ENCODE data around the gene DOCK8. TPM values are rescaled to one million over a fixed set of nuclear protein-coding genes. Genes with fewer than 3 reads are reported as not detected.

DOCK8 gene
- total RNA-seq, 1 experiment from 2014 or later, result 15.2 TPM

DNA sequence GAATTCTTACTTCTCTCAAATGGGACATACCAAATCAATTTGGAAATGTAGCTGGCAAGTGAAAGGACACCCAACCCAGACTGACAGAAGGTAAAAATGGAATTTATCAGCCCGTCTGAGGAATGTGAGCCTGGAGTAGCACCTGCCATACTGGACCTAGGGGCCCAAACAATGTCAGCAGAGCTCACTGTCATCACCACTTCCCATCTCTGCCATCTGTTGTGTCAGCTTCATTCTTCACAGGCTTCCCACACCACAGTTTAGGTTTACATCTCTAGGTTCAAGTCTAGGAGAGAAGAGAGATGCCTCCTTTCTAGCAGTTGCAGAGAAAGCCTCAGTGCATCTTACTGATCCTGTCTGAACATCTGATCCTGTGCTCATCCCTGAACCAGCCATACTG, 222.4 kb downstream of the DOCK8 start:
- no peak overlapping the region for H3K27ac Mint-ChIP-seq (ENCODE audit: unreplicated experiment)
- no TSS peak for BruUV-seq (replicated peaks)
- H3K36me3 Mint-ChIP-seq (ENCODE audit: insufficient read depth, unreplicated experiment), result peaks cover 5% of the 10 kb centered on the region
- H3K27me3 Mint-ChIP-seq (ENCODE audit: insufficient read depth, unreplicated experiment), result no peaks in the 10 kb centered on the region
- no peak overlapping the region for H3K4me3 ChIP-seq (ENCODE audit: low read depth, low read length)
- H3K9me3 Mint-ChIP-seq (ENCODE audit: unreplicated experiment), result no peaks in the 10 kb centered on the region
- H3K27me3 ChIP-seq (replicated peaks; ENCODE audit: control insufficient read depth, insufficient read depth, low read length), result no peaks in the 10 kb centered on the region
- CTCF ChIA-PET, result no interaction called here
- H3K9me3 ChIP-seq, result no peaks in the 10 kb centered on the region
- H3K36me3 ChIP-seq (ENCODE audit: control insufficient read depth, insufficient read depth, low read length), result no peaks in the 10 kb centered on the region
- POLR2A ChIA-PET, result no interaction called here
- TF ChIP-seq, protein P1, sequence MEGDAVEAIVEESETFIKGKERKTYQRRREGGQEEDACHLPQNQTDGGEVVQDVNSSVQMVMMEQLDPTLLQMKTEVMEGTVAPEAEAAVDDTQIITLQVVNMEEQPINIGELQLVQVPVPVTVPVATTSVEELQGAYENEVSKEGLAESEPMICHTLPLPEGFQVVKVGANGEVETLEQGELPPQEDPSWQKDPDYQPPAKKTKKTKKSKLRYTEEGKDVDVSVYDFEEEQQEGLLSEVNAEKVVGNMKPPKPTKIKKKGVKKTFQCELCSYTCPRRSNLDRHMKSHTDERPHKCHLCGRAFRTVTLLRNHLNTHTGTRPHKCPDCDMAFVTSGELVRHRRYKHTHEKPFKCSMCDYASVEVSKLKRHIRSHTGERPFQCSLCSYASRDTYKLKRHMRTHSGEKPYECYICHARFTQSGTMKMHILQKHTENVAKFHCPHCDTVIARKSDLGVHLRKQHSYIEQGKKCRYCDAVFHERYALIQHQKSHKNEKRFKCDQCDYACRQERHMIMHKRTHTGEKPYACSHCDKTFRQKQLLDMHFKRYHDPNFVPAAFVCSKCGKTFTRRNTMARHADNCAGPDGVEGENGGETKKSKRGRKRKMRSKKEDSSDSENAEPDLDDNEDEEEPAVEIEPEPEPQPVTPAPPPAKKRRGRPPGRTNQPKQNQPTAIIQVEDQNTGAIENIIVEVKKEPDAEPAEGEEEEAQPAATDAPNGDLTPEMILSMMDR (IDR thresholded peaks at IDR 0.05; ENCODE audit: insufficient read depth in 1 of 2, low read depth in 1 of 2, low read length in 1 of 2, severe bottlenecking in 1 of 2, unreplicated experiment in 1 of 2), result no peak
- intact Hi-C loops (cut with micrococcal nuclease; ENCODE audit: unreplicated experiment), result no loop called here
- H3K4me3 Mint-ChIP-seq (ENCODE audit: unreplicated experiment), result no peak overlapping the region
- peaks cover 10% of the 10 kb centered on the region; the same call in 1 of the 2 replicates for H3K4me1 ChIP-seq
- no peak for DNase-seq
- peaks cover 7% of the 10 kb centered on the region for H3K4me1 Mint-ChIP-seq (ENCODE audit: low read depth, unreplicated experiment)

DNA sequence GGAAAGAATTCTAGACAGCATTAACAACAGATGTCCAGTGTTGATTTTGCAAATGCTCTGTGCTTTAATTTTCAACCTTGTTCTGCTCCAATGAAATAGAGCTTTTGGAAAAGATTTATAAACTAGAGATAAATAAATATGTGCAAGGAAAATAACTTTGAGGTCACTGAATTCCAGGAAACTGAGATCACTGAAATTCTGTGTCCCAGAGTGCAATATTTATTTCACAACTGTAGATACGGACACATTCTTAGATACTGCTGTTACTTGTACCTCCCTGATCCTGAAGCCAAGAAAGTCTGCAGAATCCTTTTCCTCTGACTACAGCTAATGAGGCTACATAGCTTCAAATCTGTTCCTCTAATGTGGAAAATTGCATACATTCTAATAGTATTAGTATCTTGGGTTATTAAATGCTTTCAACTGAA, 222.9 kb downstream of the DOCK8 start:
- CTCF ChIA-PET, result no interaction called here

DNA sequence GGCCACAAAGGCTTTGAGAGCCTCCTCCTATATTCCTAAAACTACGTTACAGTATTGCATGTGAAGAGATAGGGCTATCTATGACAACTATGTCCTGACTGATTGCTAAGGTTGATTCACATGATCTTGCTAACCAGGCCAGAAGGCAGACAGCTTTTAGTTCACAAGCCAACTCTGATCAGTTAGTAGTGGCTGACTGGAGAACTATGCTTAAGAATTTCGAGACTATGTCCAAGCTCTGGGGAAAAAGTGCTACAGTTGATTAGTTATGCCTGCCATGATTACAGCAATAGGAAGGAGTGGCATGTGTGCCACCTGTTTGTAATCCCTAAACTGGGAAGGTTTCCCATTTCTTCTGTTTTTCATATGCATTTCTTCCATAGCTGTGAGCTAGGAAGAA, 223.4 kb downstream of the DOCK8 start:
- Mint-ChIP-seq H3K9me3 (ENCODE audit: unreplicated experiment) (no peaks in the 10 kb centered on the region), H3K27ac (ENCODE audit: unreplicated experiment) (no peak overlapping the region), H3K4me3 (ENCODE audit: unreplicated experiment) (no peak overlapping the region), H3K4me1 (ENCODE audit: low read depth, unreplicated experiment) (peaks cover 7% of the 10 kb centered on the region), H3K27me3 (ENCODE audit: insufficient read depth, unreplicated experiment) (no peaks in the 10 kb centered on the region), H3K36me3 (ENCODE audit: insufficient read depth, unreplicated experiment) (peaks cover 5% of the 10 kb centered on the region)
- TF ChIP-seq, protein P1 (IDR thresholded peaks at IDR 0.05; ENCODE audit: insufficient read depth in 1 of 2, low read depth in 1 of 2, low read length in 1 of 2, severe bottlenecking in 1 of 2, unreplicated experiment in 1 of 2), result no peak
- Histone ChIP-seq H3K36me3 (ENCODE audit: control insufficient read depth, insufficient read depth, low read length) (no peaks in the 10 kb centered on the region), H3K4me3 (ENCODE audit: low read depth, low read length) (no peak overlapping the region), H3K4me1 (peaks cover 10% of the 10 kb centered on the region; the same call in 1 of the 2 replicates), H3K9me3 (no peaks in the 10 kb centered on the region), H3K27me3 (replicated peaks; ENCODE audit: control insufficient read depth, insufficient read depth, low read length) (no peaks in the 10 kb centered on the region)
- CTCF ChIA-PET, result no interaction called here
- POLR2A ChIA-PET, result no interaction called here
- no peak for DNase-seq
- no TSS peak for BruUV-seq (replicated peaks)
- intact Hi-C loops (cut with micrococcal nuclease; ENCODE audit: unreplicated experiment), result no loop called here

More for the DNA sequence above, 222.9 kb downstream of the DOCK8 start:
- Histone ChIP-seq H3K36me3 (ENCODE audit: control insufficient read depth, insufficient read depth, low read length) (no peaks in the 10 kb centered on the region), H3K4me3 (ENCODE audit: low read depth, low read length) (no peak overlapping the region), H3K27me3 (replicated peaks; ENCODE audit: control insufficient read depth, insufficient read depth, low read length) (no peaks in the 10 kb centered on the region), H3K9me3 (no peaks in the 10 kb centered on the region), H3K4me1 (peaks cover 10% of the 10 kb centered on the region; the same call in 1 of the 2 replicates)
- TF ChIP-seq, protein P1 (IDR thresholded peaks at IDR 0.05; ENCODE audit: insufficient read depth in 1 of 2, low read depth in 1 of 2, low read length in 1 of 2, severe bottlenecking in 1 of 2, unreplicated experiment in 1 of 2), result no peak
- intact Hi-C loops (cut with micrococcal nuclease; ENCODE audit: unreplicated experiment), result no loop called here
- Mint-ChIP-seq H3K9me3 (ENCODE audit: unreplicated experiment) (no peaks in the 10 kb centered on the region), H3K27me3 (ENCODE audit: insufficient read depth, unreplicated experiment) (no peaks in the 10 kb centered on the region), H3K27ac (ENCODE audit: unreplicated experiment) (no peak overlapping the region), H3K4me1 (ENCODE audit: low read depth, unreplicated experiment) (peaks cover 7% of the 10 kb centered on the region), H3K36me3 (ENCODE audit: insufficient read depth, unreplicated experiment) (peaks cover 5% of the 10 kb centered on the region), H3K4me3 (ENCODE audit: unreplicated experiment) (no peak overlapping the region)
- no peak for DNase-seq
- no TSS peak for BruUV-seq (replicated peaks)
- POLR2A ChIA-PET, result no interaction called here

Measured in Caco-2 (cell line).